Osteoblast (primary cell): ENCODE measurements around the gene TET1. TPM values are rescaled to one million over a fixed set of nuclear protein-coding genes. Genes with fewer than 3 reads are reported as not detected.

Source experiments
- DNase-seq: peaks from one replicate; pipeline ENCODE4 v3.0.0; 2011; ENCODE audit warnings: low spot score, mixed read lengths; ENCODE audit not compliant: insufficient read length; ENCODE audit errors: missing footprints
- H2AFZ ChIP-seq: 2 replicates; pipeline ENCODE4 v1.6.0; 2011; ENCODE audit warnings: mild to moderate bottlenecking, low read length
- H3K27ac ChIP-seq: 2 replicates; pipeline ENCODE4 v1.5.1; 2011; ENCODE audit warnings: mild to moderate bottlenecking, low read depth, low read length, moderate library complexity
- H3K27me3 ChIP-seq: 2 replicates; pipeline ENCODE4 v1.6.0; 2012; ENCODE audit warnings: mild to moderate bottlenecking, control low read depth, inconsistent platforms, low read length, moderate library complexity; ENCODE audit not compliant: insufficient read depth
- H3K36me3 ChIP-seq: 2 replicates; pipeline ENCODE4 v1.5.1; 2011; ENCODE audit warnings: mild to moderate bottlenecking, low read length, control low read depth, moderate library complexity; ENCODE audit not compliant: insufficient read depth
- H3K4me1 ChIP-seq: 2 replicates; pipeline ENCODE4 v1.5.1; 2011; ENCODE audit warnings: mild to moderate bottlenecking, low read length, control low read depth, moderate library complexity; ENCODE audit not compliant: insufficient read depth
- H3K4me2 ChIP-seq: 2 replicates; pipeline ENCODE4 v1.6.0; 2011; ENCODE audit warnings: mild to moderate bottlenecking, low read length; ENCODE audit not compliant: insufficient read depth
- H3K4me3 ChIP-seq: fragments of 200-600 bp; sonication (generic); 3 replicates; pipeline ENCODE4 v1.5.1; 2012; ENCODE audit warnings: mild to moderate bottlenecking, low read length, inconsistent platforms; ENCODE audit not compliant: insufficient read depth
- H3K79me2 ChIP-seq: 2 replicates; pipeline ENCODE4 v1.6.0; 2012; ENCODE audit warnings: mild to moderate bottlenecking, low read length, control low read depth, inconsistent platforms; ENCODE audit not compliant: insufficient read depth
- H3K9me3 ChIP-seq: 2 replicates; pipeline ENCODE4 v1.5.1; 2011; ENCODE audit warnings: low read depth, low read length, control low read depth
- H4K20me1 ChIP-seq: 2 replicates; pipeline ENCODE4 v1.6.0; 2012; ENCODE audit warnings: mild to moderate bottlenecking, low read length, control low read depth; ENCODE audit not compliant: insufficient read depth
- CTCF ChIP-seq: IDR thresholded peaks from 2 replicates; pipeline ENCODE4 v1.5.1; 2011; ENCODE audit warnings: mild to moderate bottlenecking, low read depth, low read length, moderate library complexity; ENCODE audit errors: extremely low read depth
- total RNA-seq: library from RNA; depleted of rRNA; stranded (reverse); fragments of >200 nt; gene quantifications from 2 replicates; pipeline ENCODE4 v1.2.3, GENCODE V29; 2012

TET1 gene
- total RNA-seq, 1 donor, result 4.0 TPM

- no peak for DNase-seq
- Histone ChIP-seq H3K27me3 (no peaks in the 10 kb centered on the region), H3K4me1 (peaks cover 28% of the 10 kb centered on the region), H3K9me3 (no peaks in the 10 kb centered on the region), H3K36me3 (no peaks in the 10 kb centered on the region), H3K27ac (no peak overlapping the region), H3K4me2 (peak overlapping the region; percentile 85), H3K4me3 (peak overlapping the region; percentile 77), H2AFZ (peak overlapping the region; percentile 89), H4K20me1 (no peaks in the 10 kb centered on the region), H3K79me2 (no peaks in the 10 kb centered on the region)
- no peak for TF ChIP-seq CTCF
These were observed 39.6 kb downstream of the TET1 start for GRCh38 chr10:68599771-68600040.

DNA sequence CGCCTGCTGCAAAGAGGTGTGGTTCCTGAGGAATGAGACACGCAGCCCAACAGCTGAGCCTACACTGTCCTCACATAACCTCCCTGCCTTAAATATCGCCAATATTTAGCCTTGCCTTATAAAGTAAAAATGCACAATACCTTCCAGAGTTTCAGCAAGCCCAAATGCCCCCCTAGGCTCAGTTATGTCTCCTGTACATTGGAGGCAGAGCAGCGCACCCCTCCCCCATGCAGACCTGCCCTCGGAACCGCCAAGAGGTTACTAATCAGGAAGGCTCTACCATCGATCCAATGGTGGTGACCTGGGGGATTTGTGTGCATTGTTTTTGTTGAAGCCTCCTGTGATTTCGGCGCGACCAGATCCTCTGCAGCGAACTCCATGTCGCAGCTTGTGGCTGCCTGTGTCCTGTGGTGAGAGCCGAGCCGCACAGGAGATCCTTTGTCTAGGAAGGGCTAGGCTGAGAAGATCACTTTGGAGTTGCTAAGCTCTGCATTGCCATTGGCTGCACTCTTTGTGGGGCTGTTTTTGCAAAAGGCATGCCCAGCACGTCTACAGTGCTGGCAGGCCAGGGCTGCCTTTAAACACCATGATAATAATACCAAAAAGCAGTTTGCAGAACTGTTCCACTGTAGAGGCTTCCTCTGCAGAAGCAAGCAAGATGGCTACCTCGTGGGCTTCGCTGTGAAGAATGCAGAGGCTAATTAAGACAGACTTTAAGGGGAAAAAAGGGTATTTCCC is 40.1 kb downstream of the TET1 start:
- peak overlapping the region; percentile 26 for H3K27ac ChIP-seq
- H3K79me2 ChIP-seq, result no peaks in the 10 kb centered on the region
- TF ChIP-seq CTCF, result no peak
- H3K27me3 ChIP-seq, result no peaks in the 10 kb centered on the region
- peaks cover 28% of the 10 kb centered on the region for H3K4me1 ChIP-seq
- peak overlapping the region; percentile 89 for H2AFZ ChIP-seq
- peak overlapping the region; percentile 77 for H3K4me3 ChIP-seq
- no peaks in the 10 kb centered on the region for H3K36me3 ChIP-seq
- DNase-seq, result peak; percentile 88
- peak overlapping the region; percentile 85 for H3K4me2 ChIP-seq
- H4K20me1 ChIP-seq, result no peaks in the 10 kb centered on the region
- no peaks in the 10 kb centered on the region for H3K9me3 ChIP-seq

GRCh38 chr10:68601501-68602265 is 41.5 kb downstream of the TET1 start:
- Histone ChIP-seq H3K4me1 (peaks cover 28% of the 10 kb centered on the region), H3K27me3 (no peaks in the 10 kb centered on the region), H3K4me2 (peak overlapping the region; percentile 85), H3K4me3 (no peak overlapping the region), H3K27ac (no peak overlapping the region), H3K9me3 (no peaks in the 10 kb centered on the region), H4K20me1 (no peaks in the 10 kb centered on the region), H3K79me2 (no peaks in the 10 kb centered on the region), H3K36me3 (no peaks in the 10 kb centered on the region), H2AFZ (no peak overlapping the region)
- no peak for DNase-seq
- TF ChIP-seq CTCF, result no peak

DNA sequence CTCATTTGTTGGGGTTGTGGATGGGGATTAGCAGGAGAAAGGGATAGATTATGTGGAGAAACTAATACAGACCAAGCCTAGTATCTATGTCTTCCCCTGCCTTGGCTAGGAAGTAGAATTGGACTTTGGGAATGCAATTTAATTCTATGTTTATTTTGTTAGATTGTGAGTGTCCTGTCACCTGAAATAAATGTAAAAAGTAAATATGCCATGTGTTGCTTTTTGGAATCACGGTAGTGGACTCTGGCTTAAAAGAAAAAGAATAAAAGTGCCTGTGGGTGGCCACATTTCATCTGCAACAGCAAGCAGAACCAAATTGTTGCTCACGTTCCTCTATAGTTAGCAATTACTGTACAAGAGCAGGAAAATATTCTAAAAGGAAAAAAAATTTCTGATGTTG is 42.3 kb downstream of the TET1 start:
- Histone ChIP-seq H3K27me3 (no peaks in the 10 kb centered on the region), H3K9me3 (no peaks in the 10 kb centered on the region), H2AFZ (no peak overlapping the region), H3K79me2 (no peaks in the 10 kb centered on the region), H3K4me3 (no peak overlapping the region), H3K27ac (no peak overlapping the region), H3K4me2 (no peak overlapping the region), H3K36me3 (no peaks in the 10 kb centered on the region), H3K4me1 (peaks cover 28% of the 10 kb centered on the region), H4K20me1 (no peaks in the 10 kb centered on the region)
- no peak for TF ChIP-seq CTCF
- DNase-seq, result no peak
